GM19240 (cell line): Measurements from ENCODE around the gene THAP4.
A peak's percentile ranks its signal among the peaks of the same experiment; 100 is the strongest.

Experiments used
- DNase-seq: peaks from one replicate; pipeline ENCODE4 v3.0.0; 2011; ENCODE audit warnings: low spot score; ENCODE audit not compliant: insufficient read length

THAP4 gene

DNA sequence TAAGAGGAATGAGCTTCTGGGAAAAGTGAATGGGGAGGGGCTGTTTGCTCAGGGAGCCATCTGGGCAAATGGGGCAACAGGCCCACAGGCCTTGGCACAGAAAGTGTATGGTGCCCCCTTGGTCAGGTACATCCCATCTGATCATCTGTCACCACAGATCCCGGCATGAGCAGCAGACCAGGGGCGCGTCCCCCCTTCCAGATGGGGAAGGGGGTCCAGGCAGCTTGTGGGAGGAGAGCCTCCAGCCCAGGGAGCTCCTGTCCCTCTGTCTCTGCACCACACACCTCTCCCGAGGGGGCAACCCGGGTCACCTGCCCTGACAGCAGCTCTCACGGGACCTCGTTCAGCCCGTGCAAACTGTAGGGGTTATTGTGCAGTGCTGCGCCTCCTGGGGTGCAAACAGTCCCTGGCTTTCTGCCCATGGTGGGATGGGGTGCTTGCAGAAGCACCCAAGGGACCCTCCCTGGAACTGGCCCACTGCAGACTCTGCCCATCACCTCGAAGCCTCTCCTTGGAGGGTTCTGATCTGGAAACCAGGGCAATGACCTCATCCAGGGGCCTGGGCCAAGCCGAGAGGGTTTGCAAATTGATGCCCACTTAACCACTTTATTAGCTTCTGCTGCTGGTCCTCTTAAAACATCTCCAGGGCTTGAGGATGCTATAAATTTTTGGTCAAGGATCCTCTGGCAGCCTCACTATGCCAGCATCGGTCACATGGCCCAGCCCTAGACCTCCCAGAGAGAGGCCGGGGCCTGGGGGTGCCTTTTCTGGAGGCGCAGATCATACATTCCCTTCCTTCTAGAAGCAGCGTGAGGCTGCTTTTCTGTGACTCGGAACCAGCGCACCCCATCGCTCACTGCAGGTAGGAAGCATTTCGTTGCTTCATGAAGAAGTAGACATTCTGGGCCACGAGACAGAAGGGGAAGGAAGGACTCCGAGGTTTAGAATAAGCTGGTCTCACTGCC, 86.1 kb downstream of the THAP4 start:
- no peak for DNase-seq

DNA sequence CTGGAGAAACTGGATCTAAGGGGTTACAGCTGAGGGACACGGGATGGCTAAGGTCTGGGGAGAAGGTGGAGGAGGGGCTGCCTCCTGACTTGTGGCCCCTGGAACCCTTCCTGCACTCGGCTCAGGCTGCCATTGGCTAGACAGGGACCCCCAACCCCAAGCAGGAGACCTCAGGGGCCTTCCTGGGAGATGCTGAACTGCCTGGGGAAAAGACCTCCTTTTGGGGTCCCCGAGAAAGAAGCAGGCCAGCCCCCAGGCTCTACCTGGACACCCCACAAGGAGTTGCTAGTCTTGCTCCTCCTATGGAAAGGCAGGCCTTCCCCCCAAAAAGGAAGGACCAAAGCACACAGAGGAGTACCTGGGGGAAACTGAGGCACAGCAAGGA, 88.5 kb downstream of the THAP4 start:
- DNase-seq: no peak

DNA sequence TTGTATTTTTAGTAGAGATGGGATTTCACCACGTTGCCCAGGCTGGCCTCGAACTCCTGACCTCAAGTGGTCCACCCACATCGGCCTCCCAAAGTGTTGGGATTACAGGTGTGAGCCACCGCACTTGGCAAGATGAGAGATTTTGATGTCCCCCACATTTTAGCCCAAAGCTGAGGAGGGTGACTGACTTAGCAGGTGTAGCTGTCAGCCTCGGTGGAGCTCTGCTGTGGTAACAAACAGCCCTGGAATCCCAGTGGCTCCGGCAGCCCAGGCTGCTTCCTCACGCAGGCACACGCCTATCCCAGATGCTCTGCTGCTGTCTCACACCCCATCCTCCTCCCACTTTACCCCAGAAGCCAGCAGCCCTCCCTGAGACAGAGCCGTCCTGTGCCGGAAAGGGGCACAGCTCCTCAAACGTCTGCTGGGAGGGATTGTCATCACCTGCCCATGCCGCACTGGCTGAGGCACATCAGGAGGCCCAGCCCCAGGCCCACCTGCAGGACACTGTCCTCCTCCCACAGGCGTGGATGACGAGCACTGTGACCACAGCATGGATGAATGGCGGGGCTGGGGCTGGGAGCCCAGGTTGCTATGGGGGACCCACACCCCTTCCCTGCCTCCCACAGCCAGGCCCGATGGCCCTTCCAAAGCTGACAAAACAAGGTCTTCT, 89.0 kb downstream of the THAP4 start:
- no peak for DNase-seq

DNA sequence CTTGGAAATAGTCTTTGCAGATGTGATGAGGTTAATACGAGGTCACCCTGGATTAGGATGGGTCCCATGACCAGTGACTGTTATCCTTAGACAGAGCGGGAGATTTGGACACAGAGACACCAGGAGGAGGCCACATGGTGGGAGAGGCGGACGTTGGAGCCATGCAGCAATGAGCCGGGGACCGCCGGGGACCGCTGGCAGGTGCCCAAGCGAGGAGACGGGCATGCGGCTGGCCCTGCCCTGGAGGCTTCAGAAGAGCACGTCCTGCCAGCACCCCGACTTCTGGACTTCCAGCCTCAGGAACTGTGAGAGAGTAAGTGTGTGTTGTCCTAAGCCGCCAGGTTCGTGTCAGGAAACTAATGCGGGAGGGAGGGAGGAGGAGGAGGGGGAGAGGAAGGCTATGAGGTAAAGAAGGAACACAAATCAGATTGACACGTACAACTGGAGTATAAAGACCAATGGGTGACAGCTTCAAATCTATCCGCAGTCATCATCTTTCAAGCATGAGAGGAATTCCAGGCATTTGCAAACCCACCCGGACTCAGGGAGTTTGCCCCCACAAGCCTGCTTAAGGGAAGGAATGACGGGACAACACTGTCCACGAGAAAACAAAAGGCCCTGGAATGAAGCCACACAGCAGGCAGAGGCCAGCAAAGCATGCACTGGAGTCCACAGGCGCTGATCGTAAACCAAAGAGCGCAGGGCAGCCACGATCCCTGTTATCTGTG, 90.0 kb downstream of the THAP4 start:
- no peak for DNase-seq

DNA sequence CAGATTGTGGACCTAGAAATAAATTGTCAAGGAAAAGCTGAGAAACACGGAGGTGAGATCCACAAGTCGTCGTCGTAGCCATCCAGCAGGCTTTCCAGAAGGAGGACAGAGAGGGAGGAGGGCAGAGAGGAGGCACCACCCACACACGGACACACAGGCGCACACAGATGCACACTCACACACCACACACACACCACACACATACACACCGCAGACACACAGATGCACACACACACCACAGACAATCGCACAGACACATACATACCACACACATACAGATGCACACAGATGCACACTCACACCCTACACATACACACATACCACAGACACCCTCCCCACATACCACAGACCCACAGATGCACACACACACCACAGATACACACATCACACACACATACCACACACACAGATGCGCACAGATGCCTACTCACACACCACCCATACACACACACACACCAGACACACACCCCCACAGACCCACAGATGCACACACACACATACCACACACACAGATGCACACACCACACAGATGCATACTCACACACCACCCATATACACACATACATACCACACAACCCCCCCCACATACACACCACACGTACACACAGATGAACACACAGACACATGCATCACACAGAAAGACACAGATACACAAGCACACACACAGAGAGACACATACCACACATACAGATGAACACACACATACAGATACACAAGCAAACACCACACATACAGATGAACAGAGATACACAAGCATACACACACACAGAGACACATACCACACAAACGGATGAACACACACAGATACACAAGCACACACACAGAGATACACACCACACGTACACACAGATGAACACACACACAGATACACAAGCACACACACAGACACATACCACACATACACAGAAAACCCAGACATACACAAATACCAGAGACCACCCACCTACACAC, 91.2 kb downstream of the THAP4 start:
- DNase-seq: no peak

DNA sequence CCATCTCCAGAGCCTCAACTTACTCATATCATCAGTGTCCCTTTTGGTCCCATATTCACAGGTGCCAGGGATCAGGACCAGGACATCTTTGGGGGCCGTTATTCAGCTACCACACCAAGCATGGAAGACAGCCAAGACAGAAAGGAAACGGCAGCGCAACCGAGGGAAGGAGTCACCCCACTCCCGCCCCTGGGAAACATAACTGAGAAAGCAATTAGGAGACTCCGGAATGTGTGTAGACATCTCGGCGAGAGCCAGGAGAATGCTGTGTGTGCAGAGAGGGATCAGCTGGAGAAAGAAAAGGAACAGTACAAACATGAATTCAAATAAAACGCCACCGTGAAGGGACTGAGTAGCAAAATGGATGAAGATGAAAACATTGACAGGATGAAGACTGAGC, 91.9 kb downstream of the THAP4 start:
- DNase-seq: no peak

DNA sequence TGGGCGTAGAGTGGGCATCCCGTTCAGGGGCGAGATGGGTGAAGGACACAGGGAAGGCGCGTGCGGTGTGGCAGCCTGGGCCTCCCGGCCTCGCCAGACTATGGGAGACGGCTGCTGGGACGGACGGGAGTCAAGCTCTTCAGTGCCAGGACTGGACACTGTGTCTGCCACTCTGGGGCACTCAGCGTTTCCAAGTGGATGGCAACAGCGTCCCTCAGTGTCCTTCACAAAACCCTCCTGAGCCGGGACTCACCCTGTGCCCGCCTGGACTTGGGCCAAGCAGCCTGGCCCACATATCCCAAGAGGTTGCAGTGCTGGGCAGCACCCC, 94.7 kb downstream of the THAP4 start:
- peak; percentile 1 for DNase-seq

DNA sequence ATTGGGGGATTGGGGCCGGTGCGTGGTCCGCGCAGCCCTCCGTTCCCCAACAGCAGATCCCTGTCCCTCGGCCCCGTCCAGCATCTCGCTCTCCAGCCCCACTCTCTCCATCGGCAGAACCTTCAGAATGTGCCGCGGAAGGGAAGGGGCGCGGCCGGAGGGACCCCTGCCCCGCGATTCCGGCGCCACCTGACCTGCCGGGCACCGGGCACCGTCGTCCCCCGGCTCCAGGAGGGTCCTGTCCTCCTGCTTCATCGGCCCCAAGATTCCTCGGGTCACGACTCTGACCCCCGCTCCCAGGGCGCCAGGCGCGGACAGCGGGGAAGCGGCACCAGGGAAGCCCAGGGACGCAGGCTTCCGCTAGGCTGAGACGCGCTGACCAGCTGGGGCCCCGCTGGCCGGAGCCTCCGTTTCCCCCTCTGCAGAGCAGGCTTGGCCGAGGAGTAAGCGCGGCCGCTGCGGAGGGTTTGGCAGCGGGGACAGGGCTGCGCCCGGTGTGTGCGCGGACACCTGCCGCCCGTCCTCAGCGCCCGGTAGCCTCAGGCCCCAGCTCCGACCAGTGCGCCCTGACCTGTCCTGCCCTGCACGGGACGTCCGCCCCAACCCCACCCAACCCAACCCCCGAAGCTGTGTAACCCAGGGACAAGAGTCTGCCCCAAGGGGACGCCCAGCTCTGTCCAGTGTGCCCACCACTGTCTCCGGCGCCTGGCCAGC, 95.2 kb downstream of the THAP4 start:
- DNase-seq: no peak

DNA sequence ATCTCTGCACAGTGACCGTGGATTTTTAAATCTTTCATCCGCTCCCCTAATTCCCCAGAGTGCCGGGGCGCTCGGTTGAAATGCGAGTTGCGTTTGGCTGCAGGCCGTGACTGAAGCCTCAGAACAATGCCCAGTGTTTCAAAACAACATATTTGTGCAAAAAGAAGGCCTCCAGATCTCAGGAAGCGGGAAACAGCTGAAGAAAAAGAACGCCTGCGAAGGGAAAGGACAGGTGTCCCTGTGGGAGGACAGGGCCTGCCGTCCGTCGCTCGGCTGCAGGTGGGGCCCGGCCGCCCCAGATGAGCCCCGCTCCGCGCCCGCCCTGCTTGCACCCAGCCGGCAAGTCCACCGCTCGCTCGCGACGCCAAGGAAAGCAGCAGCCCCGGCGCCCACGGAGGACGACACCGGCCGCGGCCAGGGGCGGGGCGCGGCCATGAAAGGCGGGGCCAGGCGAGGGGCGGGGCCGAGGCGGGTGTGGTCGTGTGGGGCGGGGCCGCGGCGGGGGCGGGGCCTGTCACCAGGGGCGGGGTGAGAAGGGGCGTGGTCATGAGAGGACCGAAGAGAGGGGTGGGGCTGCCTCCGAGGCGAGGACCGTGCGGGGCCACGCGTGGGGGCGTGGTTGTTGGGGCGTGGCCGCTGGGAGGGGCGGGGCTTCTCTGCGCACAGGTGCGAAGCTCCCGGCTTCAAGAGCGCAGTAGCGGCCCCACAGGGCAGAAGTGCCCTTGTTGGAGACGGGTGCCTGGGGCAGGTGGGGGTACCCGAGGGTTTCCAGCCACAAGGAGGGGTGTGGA, 96.0 kb downstream of the THAP4 start:
- peak; percentile 29 for DNase-seq

DNA sequence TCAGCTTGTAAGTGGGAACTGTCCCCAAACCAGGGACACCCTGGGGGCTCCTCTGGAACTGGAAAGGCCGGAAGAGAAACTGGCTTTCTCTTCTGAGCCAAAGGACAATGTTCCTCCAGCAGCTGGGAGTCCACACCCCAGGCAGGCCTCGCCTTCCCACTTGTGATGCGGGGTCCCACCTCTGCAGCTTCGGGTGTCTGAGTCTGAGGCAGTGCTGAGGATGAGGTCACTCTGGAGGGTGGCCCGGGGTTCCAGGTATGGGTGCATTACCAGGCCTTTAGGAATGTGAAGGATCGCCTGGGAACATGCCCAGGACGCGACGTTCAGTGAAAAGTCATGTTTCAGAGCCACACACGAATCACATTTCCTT, 96.6 kb downstream of the THAP4 start:
- no peak for DNase-seq

DNA sequence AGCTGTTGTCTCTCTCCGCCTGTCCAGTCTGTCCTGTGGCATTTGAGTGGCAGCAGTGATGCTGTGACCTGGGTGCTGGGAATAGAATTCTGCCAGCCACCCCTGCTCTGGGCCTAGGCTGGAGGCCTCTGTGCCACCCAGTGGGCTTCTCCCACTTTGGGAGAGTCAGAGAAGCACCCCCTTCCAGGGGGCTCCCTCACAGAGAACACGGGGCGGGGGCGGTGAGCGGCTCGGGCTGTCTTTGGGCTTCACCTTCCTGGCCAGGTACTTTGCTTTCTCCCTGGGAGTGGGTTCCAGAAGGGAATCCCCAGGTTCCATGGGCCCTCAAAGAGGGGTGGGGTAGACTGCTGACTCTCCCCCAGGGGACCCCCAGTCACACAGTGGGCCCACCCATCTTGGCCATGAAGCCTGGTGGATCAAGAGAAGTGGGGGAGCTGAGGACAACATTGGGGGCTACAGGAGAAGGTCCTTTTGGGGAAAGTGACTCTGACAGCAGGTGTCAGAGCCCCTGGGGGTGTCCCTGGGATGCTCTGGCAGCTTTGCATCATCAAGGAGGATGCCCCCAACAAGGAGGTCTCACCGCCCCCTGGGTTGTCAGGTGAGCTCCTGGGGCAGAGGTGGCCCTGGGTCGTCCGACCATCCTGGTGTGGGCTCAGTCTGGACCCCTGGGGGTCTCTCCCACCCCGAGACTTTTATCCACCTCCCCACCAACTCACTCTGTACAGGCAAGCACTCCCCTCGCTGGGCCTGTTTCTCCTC, 97.2 kb downstream of the THAP4 start:
- no peak for DNase-seq

DNA sequence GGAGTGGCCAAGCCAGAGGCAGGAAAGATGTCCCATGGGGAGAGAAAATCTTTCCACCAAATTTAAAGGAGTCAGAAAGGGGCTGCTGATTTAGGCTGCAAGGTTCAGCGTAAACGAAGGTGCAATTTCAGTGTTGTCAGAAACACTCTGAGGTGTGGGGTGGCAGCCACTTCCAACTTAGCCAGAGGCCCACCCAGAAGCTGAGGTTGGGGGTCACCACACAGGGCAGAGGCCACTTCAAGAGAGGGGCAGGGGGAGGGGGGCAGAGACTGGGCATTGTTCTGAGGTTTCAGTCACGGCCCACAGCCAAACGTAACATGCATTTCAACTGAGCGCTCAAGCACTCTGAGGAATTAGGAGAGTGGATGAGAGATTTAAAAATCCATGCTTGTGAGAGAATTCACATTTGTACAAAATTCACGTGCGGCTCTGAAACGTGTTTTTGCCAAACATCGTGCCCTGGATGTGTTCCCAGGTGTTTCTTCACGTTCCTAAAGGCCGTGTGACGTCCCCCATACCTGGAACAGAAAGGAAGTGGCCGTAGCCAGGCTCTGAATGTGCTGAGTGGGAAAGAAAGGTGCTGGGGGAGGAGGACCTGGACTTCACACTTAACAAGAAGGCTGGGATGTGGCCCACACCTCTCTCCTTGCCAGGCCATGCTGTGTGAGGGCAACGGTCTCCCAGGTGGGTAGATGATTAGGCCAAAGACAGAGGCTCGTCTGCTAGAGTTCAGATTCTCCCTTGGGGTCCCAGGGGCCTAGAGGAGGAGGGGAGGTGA, 97.9 kb downstream of the THAP4 start:
- DNase-seq: peak; percentile 2

DNA sequence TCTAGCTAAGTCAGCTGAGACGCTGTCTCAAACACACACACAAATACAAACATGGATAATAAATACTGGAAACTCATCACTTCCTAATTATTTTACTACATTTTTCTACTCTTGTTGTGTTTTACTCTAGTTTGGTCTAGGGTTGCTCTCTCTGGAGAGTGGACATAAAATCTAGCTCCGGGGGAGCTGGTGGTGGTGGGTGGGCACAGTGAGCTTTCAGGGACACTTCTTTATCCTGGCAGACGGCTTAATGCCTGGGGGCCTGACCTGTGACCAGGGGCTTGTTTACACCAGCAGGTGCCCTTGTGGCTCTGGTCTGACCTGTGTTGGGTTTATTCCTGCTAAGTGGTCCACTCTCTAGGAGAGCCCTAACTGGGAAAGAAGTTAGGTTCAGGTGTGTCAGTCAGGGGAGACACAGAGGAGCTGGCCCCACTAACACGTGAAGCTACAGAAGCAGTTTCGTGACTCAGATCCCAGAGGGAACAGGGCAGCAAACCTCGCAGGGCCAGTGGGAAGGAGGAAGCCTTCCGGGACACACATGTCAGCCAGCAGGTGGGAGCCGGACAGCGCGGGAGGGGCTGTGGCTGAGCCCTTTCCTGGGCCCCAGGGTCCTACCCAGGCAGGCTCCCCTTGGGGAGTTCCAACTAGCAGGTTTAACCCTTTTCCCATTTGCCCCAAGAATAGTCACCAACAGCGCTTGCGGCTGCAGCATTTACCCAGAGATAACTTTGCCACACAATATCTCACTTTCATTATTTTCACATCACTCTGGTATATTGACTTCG, 100.9 kb downstream of the THAP4 start:
- no peak for DNase-seq

DNA sequence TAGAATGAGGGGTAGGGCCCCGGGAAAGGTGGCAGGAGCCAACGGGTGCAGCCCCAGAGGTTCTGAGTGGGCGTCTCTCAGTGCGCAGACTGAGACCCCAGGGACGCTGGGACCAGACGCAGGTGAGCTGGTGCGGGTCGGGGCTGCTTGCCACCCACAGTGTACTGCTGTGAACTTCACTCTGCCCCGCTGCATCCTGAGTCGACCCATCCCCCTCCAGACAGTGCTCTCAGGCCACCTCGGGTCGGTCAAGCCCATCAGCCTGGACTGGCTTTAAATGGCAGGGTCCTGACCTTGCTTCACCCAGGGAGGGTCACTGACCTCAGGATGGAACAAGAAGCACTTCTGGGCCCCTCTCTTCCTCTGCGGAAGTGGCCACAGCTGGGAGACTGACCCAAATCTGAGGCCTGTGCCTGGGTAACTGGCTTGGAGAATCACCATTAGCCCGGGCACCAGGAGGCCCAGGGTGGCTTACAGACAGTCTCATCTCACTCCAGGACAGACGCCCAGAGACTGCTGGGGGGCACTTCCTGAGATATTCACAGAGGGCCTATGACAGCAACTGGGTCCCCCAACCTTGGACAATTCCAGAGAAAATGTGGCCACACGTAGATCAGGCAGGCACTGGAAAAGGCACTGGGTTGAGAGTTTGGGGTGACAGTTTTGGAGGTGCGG, 102.1 kb downstream of the THAP4 start:
- DNase-seq: no peak
